SU-DHL-6 (cell line): Measurements from ENCODE around the gene UBA1.

Experiments
- EZH2phosphoT487 ChIP-seq: fragments of 200-600 bp; sonication (generic), shearing (Covaris generic); conservative IDR thresholded peaks from 2 replicates; pipeline ENCODE4 v1.6.1; 2018; ENCODE audit warnings: mild to moderate bottlenecking, antibody characterized with exemption, low read length, moderate library complexity, mixed read lengths
- TF ChIP-seq, protein P1 (sequence below): fragments of 200-600 bp; sonication (generic); IDR thresholded peaks from one replicate; pipeline ENCODE4 v1.5.1; 2017; ENCODE audit warnings: antibody characterized with exemption, mild to moderate bottlenecking, low read length, moderate library complexity; ENCODE audit not compliant: insufficient read depth, poor library complexity, severe bottlenecking

DNA sequence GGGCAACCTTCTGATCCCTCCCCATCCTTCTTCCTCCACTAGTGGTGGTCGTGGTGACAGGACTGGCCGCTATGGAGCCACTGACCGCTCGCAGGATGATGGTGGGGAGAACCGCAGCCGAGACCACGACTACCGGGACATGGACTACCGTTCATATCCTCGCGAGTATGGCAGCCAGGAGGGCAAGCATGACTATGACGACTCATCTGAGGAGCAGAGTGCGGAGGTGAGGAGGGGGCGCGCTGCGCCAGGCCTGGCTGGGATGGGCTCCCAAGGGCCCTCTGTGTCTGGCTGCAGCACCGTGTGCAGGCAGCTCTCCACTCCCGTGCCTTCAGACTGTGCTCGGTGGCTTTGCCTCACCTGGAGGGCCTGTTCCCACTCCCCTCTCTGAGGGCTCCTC is 24.4 kb upstream of the UBA1 start:
- TF ChIP-seq, protein P1, sequence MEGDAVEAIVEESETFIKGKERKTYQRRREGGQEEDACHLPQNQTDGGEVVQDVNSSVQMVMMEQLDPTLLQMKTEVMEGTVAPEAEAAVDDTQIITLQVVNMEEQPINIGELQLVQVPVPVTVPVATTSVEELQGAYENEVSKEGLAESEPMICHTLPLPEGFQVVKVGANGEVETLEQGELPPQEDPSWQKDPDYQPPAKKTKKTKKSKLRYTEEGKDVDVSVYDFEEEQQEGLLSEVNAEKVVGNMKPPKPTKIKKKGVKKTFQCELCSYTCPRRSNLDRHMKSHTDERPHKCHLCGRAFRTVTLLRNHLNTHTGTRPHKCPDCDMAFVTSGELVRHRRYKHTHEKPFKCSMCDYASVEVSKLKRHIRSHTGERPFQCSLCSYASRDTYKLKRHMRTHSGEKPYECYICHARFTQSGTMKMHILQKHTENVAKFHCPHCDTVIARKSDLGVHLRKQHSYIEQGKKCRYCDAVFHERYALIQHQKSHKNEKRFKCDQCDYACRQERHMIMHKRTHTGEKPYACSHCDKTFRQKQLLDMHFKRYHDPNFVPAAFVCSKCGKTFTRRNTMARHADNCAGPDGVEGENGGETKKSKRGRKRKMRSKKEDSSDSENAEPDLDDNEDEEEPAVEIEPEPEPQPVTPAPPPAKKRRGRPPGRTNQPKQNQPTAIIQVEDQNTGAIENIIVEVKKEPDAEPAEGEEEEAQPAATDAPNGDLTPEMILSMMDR: no peak
- no peak for TF ChIP-seq EZH2phosphoT487
